ENCODE measurements around the gene ZNF521. TPM values are rescaled to one million over a fixed set of nuclear protein-coding genes. Genes with fewer than 3 reads are reported as not detected.

The ZNF521 gene
- total RNA-seq, 4 donors from 2014 or later = 28.2 to 67.3 (median 53.1) TPM

DNA sequence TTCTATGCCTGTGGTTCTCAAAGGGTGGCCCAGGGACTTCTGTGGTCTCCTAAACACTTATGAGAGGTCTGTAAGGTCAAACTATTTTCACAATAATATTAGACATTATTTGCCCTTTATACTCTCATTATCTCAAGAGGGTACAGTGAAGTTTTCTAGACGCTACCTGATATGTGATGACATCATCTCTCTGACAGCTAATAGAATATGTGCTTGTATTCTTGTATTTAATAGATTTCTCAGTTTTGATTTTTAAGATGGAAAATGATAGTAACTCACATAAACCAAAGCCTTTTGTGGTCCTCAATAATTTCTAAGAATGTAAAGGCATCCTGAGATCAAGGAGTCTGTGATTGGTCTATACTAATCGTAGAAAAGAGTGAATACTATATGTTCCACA, 265.1 kb downstream of the ZNF521 start:
- intact Hi-C loops (cut with DNase I) = no loop called here
- WGBS, 2 donors = 98% methylated on average over 2 of the region's 2 CpGs
- TF ChIP-seq CTCF (IDR thresholded peaks at IDR 0.05) (no peak), POLR2A (IDR thresholded peaks at IDR 0.05) (no peak)
- Histone ChIP-seq H3K27me3 (no peaks in the 10 kb centered on the region), H3K9me3 (no peaks in the 10 kb centered on the region), H3K4me1 (no peaks in the 10 kb centered on the region), H3K4me3 (replicated peaks in 1 of 3) (no peak overlapping the region), H3K36me3 (peaks cover 0 to 7% of the 10 kb centered on the region in 2 donors), H3K27ac (no peak overlapping the region)
- no peak for DNase-seq

GRCh38 chr18:25081001-25081400, 271.0 kb downstream of the ZNF521 start:
- 95 to 99% methylated on average over 8 of the region's 8 CpGs for WGBS, 2 donors
- H3K9me3 ChIP-seq = no peaks in the 10 kb centered on the region
- intact Hi-C loops (cut with DNase I) = no loop called here
- no peak overlapping the region for H3K27ac ChIP-seq
- DNase-seq = no peak
- no peaks in the 10 kb centered on the region for H3K27me3 ChIP-seq
- H3K4me3 ChIP-seq (replicated peaks in 1 of 3) = no peak overlapping the region
- H3K4me1 ChIP-seq = no peaks in the 10 kb centered on the region
- TF ChIP-seq CTCF (IDR thresholded peaks at IDR 0.05) (no peak), POLR2A (IDR thresholded peaks at IDR 0.05) (no peak)
- no peaks in the 10 kb centered on the region for H3K36me3 ChIP-seq

GRCh38 chr18:25080211-25080610, 271.8 kb downstream of the ZNF521 start:
- Histone ChIP-seq H3K27ac (no peak overlapping the region), H3K4me3 (replicated peaks in 1 of 3) (no peak overlapping the region), H3K4me1 (no peaks in the 10 kb centered on the region), H3K9me3 (no peaks in the 10 kb centered on the region), H3K27me3 (no peaks in the 10 kb centered on the region), H3K36me3 (no peaks in the 10 kb centered on the region)
- WGBS, 2 donors = 61 to 63% methylated on average over 10 of the region's 10 CpGs
- no peak for DNase-seq
- intact Hi-C loops (cut with DNase I) = no loop called here
- TF ChIP-seq POLR2A (IDR thresholded peaks at IDR 0.05) = no peak
- no peak for TF ChIP-seq CTCF (IDR thresholded peaks at IDR 0.05)

DNA sequence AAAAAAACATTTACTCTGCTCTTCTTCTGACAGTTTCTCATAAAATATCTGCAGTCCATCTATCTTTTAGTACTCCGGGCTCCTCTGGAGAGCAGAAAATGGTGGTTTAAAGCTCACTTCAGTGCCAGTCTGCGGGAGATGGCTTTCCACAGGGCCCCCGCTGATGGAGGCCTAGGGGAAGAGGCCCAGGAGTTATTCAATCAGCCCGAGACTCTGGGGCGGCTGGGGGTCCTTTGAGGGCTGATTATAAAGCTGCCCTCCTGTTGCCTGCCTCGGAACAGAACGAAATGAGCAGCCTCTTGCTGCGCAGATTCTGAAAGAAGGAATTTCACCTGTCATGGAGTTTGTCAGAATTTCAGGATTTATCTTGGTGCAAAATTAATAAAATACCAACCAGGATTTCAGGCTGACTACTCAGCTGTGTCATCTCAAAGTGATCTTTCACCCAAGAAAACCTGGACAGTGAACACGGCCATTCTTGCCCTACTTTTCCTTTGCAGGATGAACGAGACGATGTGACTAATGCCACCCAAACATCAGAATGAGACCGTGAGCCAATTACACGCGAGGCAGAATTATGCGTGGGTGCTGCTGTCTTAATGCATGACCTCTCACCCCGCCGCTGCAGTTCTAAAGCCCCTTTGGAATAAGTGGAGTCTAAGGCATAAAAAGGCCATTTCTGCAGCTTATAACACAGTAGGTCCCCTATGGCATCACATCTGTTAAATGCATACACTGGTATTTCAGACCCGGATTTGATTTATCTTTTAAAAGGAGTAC, 273.8 kb downstream of the ZNF521 start:
- intact Hi-C loops (cut with DNase I) = no loop called here
- 91 to 93% methylated on average over 18 of the region's 18 CpGs for WGBS, 2 donors

More for the DNA sequence above, 273.8 kb downstream of the ZNF521 start:
- no peak for DNase-seq
- TF ChIP-seq POLR2A (IDR thresholded peaks at IDR 0.05) (no peak), CTCF (IDR thresholded peaks at IDR 0.05) (no peak)
- no peak overlapping the region for H3K27ac ChIP-seq
- H3K4me3 ChIP-seq (replicated peaks in 1 of 3) = no peak overlapping the region
- H3K36me3 ChIP-seq = no peaks in the 10 kb centered on the region
- no peaks in the 10 kb centered on the region for H3K9me3 ChIP-seq
- H3K4me1 ChIP-seq = no peaks in the 10 kb centered on the region
- H3K27me3 ChIP-seq = no peaks in the 10 kb centered on the region

Measured in thyroid gland (tissue), 4 donors.